Esophagus squamous epithelium (tissue), 4 donors: ENCODE data around the gene AKR1C1.

Experiments used
- CTCF ChIP-seq, 6 experiments: fragments of 450-650 bp in 4 of 6; fragments of 200-600 bp in 2 of 6; sonication (generic) in 2 of 6; IDR thresholded peaks; one replicate each; pipeline ENCODE4 v1.5.1; 2016 to 2019; ENCODE audit warnings: antibody characterized with exemption in 6 of 6, mild to moderate bottlenecking in 4 of 6, moderate library complexity in 4 of 6
- POLR2A ChIP-seq, 4 donors: fragments of 450-650 bp; IDR thresholded peaks; one replicate each; pipeline ENCODE4 v1.6.1; 2017; ENCODE audit warnings: antibody characterized with exemption in 4 of 4, mild to moderate bottlenecking in 4 of 4, moderate library complexity in 3 of 4

- TF ChIP-seq CTCF (IDR thresholded peaks at IDR 0.05) (no peak), POLR2A (IDR thresholded peaks at IDR 0.05) (no peak)
Observed at GRCh38 chr10:5023177-5023805, 60.1 kb downstream of the AKR1C1 start.
